Stimulated activated effector memory CD8-positive, alpha-beta T cell treated with anti-CD3 and anti-CD28 coated beads, Interleukin-12 subunit alpha, Interleukin-12 subunit beta, amount 100 ng/mL, for 72 hours (primary cell): Measurements from ENCODE around the gene CDHR5.

Source experiments
- ATAC-seq: fragments of 150-1000 bp; cut with Tn5 transposase; 2 replicates; pipeline ENCODE4 v1.10.0; 2021
- DNase-seq, 2 donors: peaks; one replicate each; pipeline ENCODE4 v3.0.0; 2021 to 2022; ENCODE audit warnings: low spot score in 2 of 2
- H3K27ac Mint-ChIP-seq: one replicate; pipeline ENCODE4 v1.8.0; 2022; ENCODE audit warnings: mild to moderate bottlenecking, mixed read lengths
- H3K36me3 Mint-ChIP-seq: one replicate; pipeline ENCODE4 v1.8.0; 2022; ENCODE audit warnings: mild to moderate bottlenecking, mixed read lengths
- H3K4me1 Mint-ChIP-seq: one replicate; pipeline ENCODE4 v1.8.0; 2022; ENCODE audit warnings: mixed read lengths
- H3K4me3 Mint-ChIP-seq: one replicate; pipeline ENCODE4 v1.8.0; 2022; ENCODE audit warnings: mild to moderate bottlenecking, mixed read lengths
- H3K9me3 Mint-ChIP-seq: one replicate; pipeline ENCODE4 v1.8.0; 2022; ENCODE audit warnings: mixed read lengths

Gene CDHR5

DNA sequence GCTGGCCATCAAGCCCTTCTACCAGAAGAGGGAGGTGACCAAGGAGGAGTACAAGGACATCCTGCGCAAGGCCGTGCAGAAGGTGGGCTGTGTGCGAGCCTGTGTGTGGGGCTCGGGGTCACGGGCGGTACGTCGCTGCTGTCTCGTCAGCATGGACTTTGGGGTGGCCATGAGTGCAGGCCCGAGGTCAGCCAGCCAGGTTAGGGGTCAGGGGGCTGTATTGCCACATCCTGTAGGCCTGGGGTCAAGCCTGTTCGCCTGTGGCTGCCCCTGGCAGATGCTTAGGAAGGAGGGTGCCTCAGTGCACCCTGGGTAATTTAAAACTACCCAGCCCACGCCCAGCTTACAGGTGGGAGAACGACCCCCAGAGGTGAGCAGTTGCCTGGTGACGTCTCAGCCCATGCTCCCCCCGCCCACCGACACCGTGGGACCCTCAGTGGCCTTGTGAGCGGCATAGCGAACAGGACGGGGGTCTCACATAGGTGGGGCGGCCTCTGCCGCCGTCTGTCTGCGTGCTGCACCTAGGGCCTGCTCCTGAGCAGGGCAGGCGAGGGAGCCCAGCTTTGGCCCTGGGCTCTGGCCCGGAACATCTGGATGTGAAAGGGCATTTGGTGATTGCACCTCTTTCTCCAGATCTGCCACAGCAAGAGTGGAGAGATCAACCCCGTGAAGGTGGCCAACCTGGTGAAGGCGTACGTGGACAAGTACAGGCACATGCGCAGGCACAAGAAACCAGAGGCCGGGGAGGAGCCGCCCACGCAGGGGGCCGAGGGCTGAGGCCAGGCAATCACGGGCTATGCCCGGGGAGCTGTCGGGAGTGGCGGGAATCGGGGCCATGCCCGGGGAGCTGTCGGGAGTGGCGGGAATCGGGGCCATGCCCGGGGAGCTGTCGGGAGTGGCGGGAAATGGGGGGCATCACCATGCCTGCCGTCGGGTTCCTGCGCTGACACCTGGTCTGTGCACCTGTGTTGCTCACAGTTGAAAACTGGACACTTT, 13.5 kb downstream of the CDHR5 start:
- Mint-ChIP-seq H3K27ac (peak overlapping the region; percentile 87), H3K36me3 (peaks cover 90% of the 10 kb centered on the region), H3K4me3 (no peak overlapping the region), H3K9me3 (no peaks in the 10 kb centered on the region), H3K4me1 (peaks cover 36% of the 10 kb centered on the region)
- DNase-seq (no peak), ATAC-seq (no peak)

DNA sequence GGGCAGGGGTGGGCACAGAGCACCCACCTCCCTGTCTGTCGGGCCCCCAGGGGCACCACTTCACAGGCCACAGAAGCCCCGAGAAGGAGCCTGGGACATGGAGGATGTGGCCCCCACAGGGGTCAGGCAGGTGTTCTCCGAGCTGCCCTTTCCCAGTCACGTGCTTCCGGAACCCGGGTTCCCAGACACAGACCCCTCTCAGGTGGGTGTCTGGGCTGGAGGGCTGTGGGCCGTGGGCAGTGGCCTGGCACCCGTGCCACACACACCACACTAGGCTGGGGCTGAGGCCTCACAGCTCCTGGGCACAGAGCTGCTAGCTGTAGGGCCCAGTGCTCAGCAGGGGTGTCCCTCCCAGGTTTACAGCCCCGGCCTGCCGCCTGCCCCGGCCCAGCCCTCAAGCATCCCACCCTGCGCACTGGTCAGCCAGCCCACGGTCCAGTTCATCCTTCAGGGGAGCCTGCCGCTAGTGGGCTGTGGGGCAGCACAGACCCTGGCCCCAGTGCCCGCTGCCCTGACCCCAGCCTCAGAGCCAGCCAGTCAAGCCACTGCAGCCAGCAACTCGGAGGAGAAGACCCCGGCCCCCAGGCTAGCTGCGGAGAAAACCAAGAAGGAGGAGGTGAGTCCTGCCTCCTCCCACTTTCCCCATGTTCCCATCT, 14.5 kb downstream of the CDHR5 start:
- Mint-ChIP-seq H3K4me3 (no peak overlapping the region), H3K9me3 (no peaks in the 10 kb centered on the region), H3K36me3 (peaks cover 85% of the 10 kb centered on the region), H3K4me1 (peaks cover 29% of the 10 kb centered on the region), H3K27ac (peak overlapping the region; percentile 58)
- no peak for DNase-seq
- ATAC-seq: no peak

DNA sequence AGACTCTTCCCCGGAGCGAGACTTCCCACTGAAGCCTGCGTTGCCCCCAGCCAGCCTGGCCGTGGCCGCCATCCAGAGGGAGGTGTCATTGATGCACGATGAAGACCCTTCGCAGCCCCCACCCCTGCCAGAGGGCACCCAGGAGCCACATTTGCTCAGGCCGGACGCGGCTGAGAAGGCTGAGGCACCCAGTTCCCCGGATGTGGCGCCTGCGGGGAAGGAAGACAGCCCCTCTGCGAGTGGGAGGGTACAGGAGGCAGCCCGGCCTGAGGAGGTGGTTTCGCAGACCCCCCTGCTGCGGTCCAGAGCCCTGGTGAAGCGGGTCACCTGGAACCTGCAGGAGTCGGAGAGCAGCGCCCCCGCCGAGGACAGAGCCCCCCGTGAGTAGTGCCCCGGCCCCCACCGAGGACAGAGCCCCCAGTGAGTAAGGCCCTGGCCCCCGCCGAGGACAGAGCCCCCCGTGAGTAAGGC, 15.4 kb downstream of the CDHR5 start:
- no peak overlapping the region for H3K4me3 Mint-ChIP-seq
- H3K9me3 Mint-ChIP-seq: no peaks in the 10 kb centered on the region
- no peak for ATAC-seq
- H3K36me3 Mint-ChIP-seq: peaks cover 88% of the 10 kb centered on the region
- no peak for DNase-seq
- H3K27ac Mint-ChIP-seq: no peak overlapping the region
- H3K4me1 Mint-ChIP-seq: peaks cover 25% of the 10 kb centered on the region

DNA sequence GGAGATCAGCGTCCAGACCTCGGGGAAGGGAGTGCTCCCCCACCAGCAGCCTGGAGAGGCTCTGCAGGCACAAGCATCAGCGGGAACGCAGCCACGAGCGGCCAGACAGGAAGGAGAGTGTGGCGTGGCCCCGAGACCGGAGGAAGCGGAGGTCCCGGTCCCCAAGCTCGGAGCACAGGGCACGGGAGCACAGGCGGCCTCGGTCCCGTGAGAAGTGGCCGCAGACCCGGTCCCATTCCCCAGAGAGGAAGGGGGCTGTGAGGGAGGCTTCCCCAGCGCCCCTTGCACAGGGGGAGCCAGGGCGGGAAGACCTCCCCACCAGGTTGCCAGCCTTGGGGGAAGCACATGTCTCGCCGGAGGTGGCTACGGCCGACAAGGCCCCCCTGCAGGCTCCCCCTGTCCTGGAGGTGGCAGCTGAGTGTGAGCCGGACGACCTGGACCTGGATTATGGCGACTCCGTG, 15.9 kb downstream of the CDHR5 start:
- H3K36me3 Mint-ChIP-seq: peaks cover 88% of the 10 kb centered on the region
- H3K9me3 Mint-ChIP-seq: no peaks in the 10 kb centered on the region

DNA sequence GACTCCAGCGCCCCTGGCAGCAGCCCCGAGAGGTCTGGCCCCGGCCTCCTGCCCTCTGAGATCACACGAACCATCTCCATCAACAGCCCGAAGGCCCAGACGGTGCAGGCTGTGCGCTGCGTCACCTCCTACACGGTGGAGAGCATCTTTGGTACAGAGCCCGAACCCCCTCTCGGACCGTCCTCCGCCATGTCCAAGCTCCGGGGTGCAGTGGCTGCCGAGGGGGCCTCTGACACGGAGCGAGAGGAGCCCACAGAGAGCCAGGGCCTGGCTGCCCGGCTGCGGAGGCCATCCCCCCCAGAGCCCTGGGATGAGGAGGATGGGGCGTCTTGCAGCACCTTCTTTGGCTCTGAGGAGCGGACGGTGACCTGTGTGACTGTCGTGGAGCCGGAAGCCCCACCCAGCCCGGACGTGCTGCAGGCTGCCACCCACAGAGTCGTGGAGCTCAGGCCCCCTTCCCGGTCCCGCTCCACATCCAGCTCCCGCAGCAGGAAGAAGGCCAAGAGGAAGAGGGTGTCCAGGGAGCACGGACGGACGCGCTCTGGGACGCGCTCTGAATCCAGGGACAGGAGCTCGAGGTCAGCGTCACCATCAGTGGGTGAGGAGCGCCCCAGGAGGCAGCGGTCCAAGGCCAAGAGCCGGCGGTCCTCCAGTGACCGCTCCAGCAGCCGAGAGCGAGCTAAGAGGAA, 16.6 kb downstream of the CDHR5 start:
- ATAC-seq: no peak
- DNase-seq: no peak
- Mint-ChIP-seq H3K4me1 (peaks cover 13% of the 10 kb centered on the region), H3K27ac (no peak overlapping the region), H3K36me3 (peaks cover 90% of the 10 kb centered on the region), H3K9me3 (no peaks in the 10 kb centered on the region), H3K4me3 (no peak overlapping the region)

More for the DNA sequence above, 15.9 kb downstream of the CDHR5 start:
- no peak overlapping the region for H3K4me3 Mint-ChIP-seq
- H3K4me1 Mint-ChIP-seq: peaks cover 19% of the 10 kb centered on the region
- no peak for DNase-seq
- no peak overlapping the region for H3K27ac Mint-ChIP-seq
- no peak for ATAC-seq

DNA sequence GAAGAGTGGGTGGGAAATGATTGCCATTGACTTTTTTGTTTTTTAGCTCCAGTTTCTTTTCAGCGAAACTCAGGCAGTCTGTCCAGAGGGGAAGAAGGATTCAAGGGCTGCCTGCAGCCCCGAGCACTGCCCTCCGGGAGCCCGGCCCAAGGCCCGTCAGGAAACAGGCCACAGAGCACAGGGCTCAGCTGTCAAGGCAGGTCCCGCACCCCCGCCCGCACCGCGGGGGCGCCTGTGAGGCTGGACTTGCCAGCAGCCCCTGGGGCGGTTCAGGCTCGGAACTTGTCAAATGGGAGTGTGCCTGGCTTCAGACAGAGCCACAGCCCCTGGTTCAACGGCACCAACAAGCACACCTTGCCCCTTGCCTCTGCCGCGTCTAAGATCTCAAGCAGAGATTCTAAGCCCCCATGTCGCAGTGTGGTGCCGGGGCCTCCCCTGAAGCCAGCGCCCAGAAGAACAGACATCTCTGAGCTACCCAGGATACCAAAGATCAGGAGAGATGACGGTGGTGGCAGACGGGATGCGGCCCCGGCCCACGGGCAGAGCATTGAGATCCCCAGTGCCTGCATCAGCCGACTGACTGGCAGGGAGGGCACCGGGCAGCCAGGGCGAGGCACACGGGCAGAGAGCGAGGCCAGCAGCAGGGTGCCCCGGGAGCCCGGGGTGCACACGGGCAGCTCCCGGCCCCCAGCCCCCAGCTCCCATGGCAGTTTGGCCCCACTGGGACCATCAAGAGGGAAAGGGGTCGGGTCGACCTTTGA, 17.6 kb downstream of the CDHR5 start:
- no peak overlapping the region for H3K4me3 Mint-ChIP-seq
- DNase-seq (no peak), ATAC-seq (no peak)
- H3K27ac Mint-ChIP-seq: peak overlapping the region; percentile 54
- H3K4me1 Mint-ChIP-seq: peaks cover 3% of the 10 kb centered on the region
- H3K36me3 Mint-ChIP-seq: peaks cover 90% of the 10 kb centered on the region
- H3K9me3 Mint-ChIP-seq: no peaks in the 10 kb centered on the region

DNA sequence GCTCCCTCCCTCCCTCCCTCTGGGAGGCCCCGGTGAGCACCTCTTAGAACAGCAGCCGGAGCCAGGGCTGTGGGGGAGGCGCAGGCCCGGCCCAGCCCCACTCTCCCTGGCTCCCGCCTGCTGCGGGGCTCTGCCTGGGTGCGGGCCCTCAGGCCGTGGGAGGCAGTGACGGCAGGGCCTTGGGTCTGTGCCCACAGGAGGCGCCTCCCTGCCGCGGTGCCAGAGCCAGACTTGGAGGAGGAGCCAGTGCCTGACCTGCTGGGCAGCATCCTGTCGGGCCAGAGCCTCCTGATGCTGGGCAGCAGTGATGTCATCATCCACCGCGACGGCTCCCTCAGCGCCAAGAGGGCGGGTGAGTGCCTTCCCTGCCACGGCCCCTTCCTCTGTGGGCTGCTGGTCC, 18.5 kb downstream of the CDHR5 start:
- ATAC-seq (no peak), DNase-seq (no peak)
- no peaks in the 10 kb centered on the region for H3K9me3 Mint-ChIP-seq
- no peaks in the 10 kb centered on the region for H3K4me1 Mint-ChIP-seq
- no peak overlapping the region for H3K27ac Mint-ChIP-seq
- no peak overlapping the region for H3K4me3 Mint-ChIP-seq
- H3K36me3 Mint-ChIP-seq: peaks cover 90% of the 10 kb centered on the region

DNA sequence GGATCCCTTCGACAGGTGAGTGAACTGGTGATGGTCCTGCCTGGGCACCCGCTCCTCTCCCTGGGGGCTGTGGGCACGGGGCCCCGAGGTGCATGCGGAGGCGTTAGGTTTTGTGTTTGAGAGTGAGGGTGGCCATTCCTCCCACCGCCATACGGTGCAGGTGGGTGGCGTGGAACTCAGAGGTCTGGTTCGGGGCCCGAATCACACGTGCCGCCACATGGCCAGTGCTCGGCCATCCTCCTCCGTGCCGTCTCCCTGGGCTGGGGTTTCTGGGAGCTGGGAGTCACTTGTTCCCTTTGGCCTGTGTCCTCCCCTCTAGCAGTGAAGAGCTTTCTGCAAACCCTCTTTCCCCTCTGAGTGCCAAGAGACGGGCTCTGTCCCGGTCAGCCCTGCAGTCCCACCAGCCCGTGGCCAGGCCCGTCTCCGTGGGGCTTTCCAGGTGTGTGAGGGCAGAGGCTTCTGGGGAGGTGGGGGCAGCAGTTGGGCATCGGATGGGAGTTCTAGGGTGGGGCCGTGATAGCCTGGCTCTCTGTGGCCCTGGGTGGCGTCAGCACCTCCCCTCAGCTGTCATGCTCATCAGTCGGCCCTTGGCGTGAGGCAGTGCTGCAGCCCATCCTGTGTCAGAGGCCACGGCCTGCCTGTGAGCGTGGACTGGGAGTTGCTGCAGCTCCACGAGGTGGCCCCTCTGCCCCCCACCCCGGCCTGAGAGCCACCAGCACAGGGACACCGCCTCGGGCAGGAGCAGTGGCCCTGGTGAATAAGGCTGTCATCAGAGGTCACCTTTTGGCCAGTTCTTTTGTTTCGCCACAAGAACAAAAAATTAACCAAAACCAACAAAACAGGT, 19.2 kb downstream of the CDHR5 start:
- H3K9me3 Mint-ChIP-seq: no peaks in the 10 kb centered on the region
- no peak for DNase-seq
- no peak overlapping the region for H3K4me3 Mint-ChIP-seq
- ATAC-seq: no peak
- no peaks in the 10 kb centered on the region for H3K4me1 Mint-ChIP-seq
- H3K36me3 Mint-ChIP-seq: peaks cover 90% of the 10 kb centered on the region
- H3K27ac Mint-ChIP-seq: peak overlapping the region; percentile 48

DNA sequence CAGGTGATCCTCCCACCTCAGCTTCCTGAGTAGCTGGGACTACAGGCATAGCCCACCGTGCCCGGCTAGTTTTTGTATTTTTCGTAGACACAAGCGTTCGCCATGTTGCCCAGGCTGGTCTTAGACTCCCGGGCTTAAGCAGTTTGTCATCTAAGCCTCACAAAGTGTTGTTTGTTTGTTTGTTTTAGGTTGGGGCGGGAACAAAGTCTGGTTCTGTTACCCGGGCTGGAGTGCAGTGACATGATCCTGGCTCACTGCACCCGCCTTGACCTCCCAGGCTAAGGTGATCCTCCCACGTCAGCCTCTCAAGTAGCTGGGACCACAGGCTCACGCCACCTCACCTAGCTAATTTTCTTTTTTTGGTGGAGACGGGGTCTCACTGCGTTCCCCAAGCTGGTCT, 21.6 kb downstream of the CDHR5 start:
- no peaks in the 10 kb centered on the region for H3K4me1 Mint-ChIP-seq
- H3K36me3 Mint-ChIP-seq: peaks cover 95% of the 10 kb centered on the region
- H3K4me3 Mint-ChIP-seq: no peak overlapping the region
- H3K27ac Mint-ChIP-seq: no peak overlapping the region
- DNase-seq: no peak
- H3K9me3 Mint-ChIP-seq: no peaks in the 10 kb centered on the region
- no peak for ATAC-seq

DNA sequence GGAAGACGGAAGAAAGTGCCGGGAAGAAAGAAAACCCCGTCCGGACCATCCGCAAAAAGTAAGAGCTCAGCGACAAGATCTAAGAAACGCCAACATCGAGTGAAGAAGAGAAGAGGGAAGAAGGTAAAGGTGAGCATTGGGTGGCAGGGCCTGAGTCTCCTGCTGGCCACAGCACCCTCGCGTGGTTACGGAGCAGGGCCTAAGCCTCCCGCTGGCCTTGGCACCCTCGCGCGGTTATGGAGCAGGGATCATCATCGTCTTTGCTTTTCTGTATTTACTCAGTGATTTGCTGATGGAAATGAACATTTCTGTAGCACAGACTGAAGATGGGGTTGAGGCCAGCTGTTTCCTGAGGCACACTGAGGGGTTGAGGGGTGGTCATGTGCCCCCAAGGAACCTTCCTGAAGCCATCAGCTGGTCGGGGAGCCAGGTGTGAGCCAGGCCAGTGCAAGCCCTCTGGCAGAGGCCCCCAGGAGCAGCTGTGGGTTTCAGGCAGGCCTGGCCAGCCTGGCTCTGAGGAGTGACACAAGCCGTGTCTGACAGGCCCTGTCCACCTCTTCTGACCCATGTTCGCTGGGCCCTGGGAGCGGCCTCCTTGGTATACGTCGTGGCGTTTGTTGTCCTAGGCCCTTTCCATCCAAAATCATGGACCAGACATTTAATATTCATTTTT, 23.0 kb downstream of the CDHR5 start:
- Mint-ChIP-seq H3K36me3 (peaks cover 91% of the 10 kb centered on the region), H3K4me1 (peaks cover 6% of the 10 kb centered on the region), H3K9me3 (no peaks in the 10 kb centered on the region), H3K4me3 (no peak overlapping the region), H3K27ac (peak overlapping the region; percentile 76)
- DNase-seq (no peak), ATAC-seq (no peak)

DNA sequence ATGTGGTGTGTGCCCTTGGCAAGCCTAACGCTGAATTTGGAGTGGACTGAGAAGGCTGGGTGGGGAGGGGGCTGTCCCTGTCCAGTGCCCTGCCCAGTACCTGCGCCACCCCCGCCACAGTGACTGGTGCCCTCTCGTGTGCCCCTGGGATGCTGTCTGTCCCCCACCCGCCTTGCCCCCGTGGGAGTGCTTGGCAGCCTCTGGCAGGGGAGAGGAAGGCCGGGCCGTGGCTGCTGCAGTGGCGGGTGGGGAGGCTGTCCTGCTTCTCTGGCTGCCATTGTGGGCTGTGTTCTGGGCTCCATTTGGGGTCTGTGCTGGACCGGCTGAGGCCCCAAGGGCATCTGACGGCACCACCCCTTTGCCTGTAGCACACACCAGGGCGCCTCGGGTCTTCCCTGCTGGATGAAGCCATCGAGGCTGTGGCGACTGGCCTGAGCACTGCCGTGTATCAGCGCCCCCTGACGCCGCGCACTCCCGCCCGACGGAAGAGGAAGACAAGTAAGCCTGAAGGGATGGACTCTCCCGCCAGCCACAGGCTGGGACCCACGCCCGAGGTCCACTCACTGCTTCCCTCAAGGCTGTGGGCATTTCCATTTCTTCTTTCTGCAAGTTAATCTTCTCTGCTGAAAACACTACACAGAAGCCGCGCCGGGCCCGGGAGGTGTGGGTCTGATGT, 26.6 kb downstream of the CDHR5 start:
- DNase-seq (no peak), ATAC-seq (no peak)
- peaks cover 95% of the 10 kb centered on the region for H3K36me3 Mint-ChIP-seq
- H3K4me1 Mint-ChIP-seq: peaks cover 25% of the 10 kb centered on the region
- no peak overlapping the region for H3K27ac Mint-ChIP-seq
- no peaks in the 10 kb centered on the region for H3K9me3 Mint-ChIP-seq
- H3K4me3 Mint-ChIP-seq: no peak overlapping the region

DNA sequence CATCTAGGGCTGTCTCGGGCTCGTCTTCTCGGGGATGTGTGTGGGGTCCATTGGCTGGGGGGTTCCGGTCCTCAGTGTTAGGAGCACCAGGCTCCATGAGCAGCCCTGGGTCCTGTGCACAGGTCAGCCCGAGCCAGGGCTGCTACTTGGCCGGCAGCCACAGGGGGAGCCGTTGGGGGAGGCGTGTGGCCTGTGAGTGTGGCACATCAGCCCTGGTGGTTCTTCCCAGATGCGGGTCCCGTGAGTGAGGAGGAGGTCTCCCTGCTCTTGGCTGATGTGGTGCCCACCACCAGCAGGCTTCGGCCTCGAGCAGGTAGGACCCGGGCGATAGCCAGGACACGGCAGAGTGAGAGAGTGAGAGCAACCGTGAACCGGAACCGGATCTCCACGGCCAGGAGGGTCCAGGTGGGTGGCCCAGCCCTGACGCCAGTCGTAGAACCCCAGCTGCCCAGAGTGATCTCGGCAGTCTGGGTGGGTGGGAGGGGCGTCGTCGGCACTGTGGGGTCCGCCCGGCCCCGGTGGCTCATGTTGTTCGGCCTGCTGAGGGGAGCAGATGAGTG, 27.5 kb downstream of the CDHR5 start:
- H3K4me1 Mint-ChIP-seq: peaks cover 28% of the 10 kb centered on the region
- peak; percentile 40 for ATAC-seq
- no peak overlapping the region for H3K4me3 Mint-ChIP-seq
- peaks cover 95% of the 10 kb centered on the region for H3K36me3 Mint-ChIP-seq
- peak overlapping the region; percentile 83 for H3K27ac Mint-ChIP-seq
- H3K9me3 Mint-ChIP-seq: no peaks in the 10 kb centered on the region
- no peak for DNase-seq

DNA sequence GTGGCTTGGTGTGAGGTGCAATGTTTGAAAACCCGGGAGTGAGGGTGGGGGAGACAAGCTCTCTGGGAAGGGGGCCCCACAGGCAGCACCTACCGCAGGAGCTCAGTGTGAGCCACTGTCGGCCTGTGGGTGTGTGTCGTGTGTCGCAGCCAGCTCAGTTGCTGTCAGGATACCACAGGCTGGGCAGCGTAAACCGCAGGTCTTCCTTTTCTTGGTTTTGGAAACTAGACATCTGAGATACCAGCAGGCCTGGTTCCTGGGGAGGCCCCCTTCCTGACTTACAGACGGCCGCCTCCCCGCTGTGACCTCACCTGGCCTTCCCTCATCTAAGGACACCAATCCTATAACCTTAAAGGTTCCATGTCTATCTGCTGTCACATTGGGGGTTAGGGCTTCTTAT, 28.4 kb downstream of the CDHR5 start:
- no peaks in the 10 kb centered on the region for H3K9me3 Mint-ChIP-seq
- H3K4me3 Mint-ChIP-seq: peak overlapping the region; percentile 32
- H3K36me3 Mint-ChIP-seq: peaks cover 95% of the 10 kb centered on the region
- H3K4me1 Mint-ChIP-seq: peaks cover 28% of the 10 kb centered on the region
- ATAC-seq: peak; percentile 84
- no peak for DNase-seq
- peak overlapping the region; percentile 83 for H3K27ac Mint-ChIP-seq
